DND-41 (cell line): ENCODE measurements around the gene BICC1.

Experiments
- EZH2 ChIP-seq: IDR thresholded peaks from 3 replicates; pipeline ENCODE4 v1.6.1; 2012; ENCODE audit warnings: borderline replicate concordance, low read depth, mild to moderate bottlenecking, moderate library complexity, low read length, inconsistent platforms; ENCODE audit not compliant: severe bottlenecking
- TF ChIP-seq, protein P1 (sequence below): IDR thresholded peaks from 2 replicates; pipeline ENCODE4 v1.5.1; 2012; ENCODE audit warnings: borderline replicate concordance, low read length, moderate library complexity, mild to moderate bottlenecking; ENCODE audit not compliant: poor library complexity, severe bottlenecking; ENCODE audit errors: extremely low read depth

DNA sequence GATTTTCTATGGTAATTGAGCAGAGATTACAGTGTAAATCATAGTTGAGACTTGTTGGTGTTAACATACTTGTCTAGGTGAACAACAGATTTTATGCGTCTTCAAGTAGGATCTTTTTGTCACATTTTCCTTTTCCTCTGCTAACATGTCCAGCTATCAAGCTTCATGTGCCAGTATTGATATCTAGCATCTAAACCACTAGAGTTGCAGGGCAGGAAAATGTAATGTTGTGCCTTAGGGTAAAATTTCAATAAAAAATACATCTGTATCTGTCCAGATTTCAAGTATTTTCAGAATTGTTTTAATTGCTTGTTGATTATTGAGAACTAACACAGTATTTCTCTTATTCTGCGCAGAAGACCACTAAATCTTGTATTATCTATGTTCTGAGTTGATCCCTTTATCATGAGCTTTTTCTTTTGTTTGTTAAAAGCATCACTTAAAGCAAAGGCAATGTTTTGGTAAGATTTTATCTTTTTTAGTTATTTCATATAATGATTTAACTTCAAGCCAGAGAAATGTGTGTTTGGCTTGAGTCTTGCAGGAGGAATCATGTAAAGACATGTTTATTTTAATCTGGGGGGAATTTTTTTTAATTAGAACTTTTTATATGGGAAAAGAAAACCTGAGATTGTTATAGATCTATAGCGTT is 16.5 kb downstream of the BICC1 start:
- TF ChIP-seq, protein P1, sequence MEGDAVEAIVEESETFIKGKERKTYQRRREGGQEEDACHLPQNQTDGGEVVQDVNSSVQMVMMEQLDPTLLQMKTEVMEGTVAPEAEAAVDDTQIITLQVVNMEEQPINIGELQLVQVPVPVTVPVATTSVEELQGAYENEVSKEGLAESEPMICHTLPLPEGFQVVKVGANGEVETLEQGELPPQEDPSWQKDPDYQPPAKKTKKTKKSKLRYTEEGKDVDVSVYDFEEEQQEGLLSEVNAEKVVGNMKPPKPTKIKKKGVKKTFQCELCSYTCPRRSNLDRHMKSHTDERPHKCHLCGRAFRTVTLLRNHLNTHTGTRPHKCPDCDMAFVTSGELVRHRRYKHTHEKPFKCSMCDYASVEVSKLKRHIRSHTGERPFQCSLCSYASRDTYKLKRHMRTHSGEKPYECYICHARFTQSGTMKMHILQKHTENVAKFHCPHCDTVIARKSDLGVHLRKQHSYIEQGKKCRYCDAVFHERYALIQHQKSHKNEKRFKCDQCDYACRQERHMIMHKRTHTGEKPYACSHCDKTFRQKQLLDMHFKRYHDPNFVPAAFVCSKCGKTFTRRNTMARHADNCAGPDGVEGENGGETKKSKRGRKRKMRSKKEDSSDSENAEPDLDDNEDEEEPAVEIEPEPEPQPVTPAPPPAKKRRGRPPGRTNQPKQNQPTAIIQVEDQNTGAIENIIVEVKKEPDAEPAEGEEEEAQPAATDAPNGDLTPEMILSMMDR = no peak
- TF ChIP-seq EZH2 = no peak
